Neural cell (in vitro differentiated cells): ENCODE data around the gene HK2.

Source experiments
- EZH2 ChIP-seq: fragments of 200-600, 300-800 bp; shearing (Covaris generic), sonication (generic); IDR thresholded peaks from 2 replicates; pipeline ENCODE4 v1.6.1; 2014; ENCODE audit warnings: antibody characterized with exemption, low read length, borderline replicate concordance, mild to moderate bottlenecking; ENCODE audit not compliant: insufficient read depth, poor library complexity, severe bottlenecking
- POLR2AphosphoS5 ChIP-seq: IDR thresholded peaks from 2 replicates; pipeline ENCODE4 v1.6.1; 2012
- TF ChIP-seq, protein P1 (sequence below): fragments of 450-650 bp; IDR thresholded peaks from 2 replicates; pipeline ENCODE4 v1.5.1; 2014; ENCODE audit warnings: antibody characterized with exemption, mild to moderate bottlenecking, moderate library complexity; ENCODE audit not compliant: poor library complexity, severe bottlenecking

DNA sequence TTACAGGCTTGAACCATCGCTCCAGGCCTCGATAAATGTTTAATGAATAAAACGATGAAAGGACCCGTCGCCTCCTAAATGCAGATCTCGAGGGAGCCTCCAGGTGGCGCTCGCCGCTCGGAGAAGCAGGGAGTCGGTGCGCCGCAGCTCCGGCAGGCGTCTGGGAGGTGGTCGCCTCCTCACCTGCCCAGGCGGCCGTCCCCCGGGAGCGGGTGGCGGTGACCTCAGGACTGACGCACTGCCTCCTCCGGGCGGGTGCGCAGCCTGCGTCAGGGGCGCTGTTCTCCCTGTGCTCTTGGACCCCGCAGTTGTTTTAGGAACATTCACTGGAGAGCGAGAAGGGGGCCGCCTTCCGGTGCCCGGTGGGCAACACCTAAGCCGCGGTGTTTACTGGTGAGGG lies 85.9 kb downstream of the HK2 start:
- TF ChIP-seq, protein P1, sequence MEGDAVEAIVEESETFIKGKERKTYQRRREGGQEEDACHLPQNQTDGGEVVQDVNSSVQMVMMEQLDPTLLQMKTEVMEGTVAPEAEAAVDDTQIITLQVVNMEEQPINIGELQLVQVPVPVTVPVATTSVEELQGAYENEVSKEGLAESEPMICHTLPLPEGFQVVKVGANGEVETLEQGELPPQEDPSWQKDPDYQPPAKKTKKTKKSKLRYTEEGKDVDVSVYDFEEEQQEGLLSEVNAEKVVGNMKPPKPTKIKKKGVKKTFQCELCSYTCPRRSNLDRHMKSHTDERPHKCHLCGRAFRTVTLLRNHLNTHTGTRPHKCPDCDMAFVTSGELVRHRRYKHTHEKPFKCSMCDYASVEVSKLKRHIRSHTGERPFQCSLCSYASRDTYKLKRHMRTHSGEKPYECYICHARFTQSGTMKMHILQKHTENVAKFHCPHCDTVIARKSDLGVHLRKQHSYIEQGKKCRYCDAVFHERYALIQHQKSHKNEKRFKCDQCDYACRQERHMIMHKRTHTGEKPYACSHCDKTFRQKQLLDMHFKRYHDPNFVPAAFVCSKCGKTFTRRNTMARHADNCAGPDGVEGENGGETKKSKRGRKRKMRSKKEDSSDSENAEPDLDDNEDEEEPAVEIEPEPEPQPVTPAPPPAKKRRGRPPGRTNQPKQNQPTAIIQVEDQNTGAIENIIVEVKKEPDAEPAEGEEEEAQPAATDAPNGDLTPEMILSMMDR: peak; percentile 75
- no peak for TF ChIP-seq EZH2
- no peak for TF ChIP-seq POLR2AphosphoS5
